A673 (cell line): Measurements from ENCODE around the gene ORMDL2.
A peak's percentile ranks its signal among the peaks of the same experiment; 100 is the strongest.

ENCODE experiments used
- EZH2 ChIP-seq: fragments of 200-600 bp; sonication (generic); IDR thresholded peaks from 2 replicates; pipeline ENCODE4 v1.6.1; 2017; ENCODE audit warnings: borderline replicate concordance, low read depth, mild to moderate bottlenecking, mixed read lengths, antibody characterized with exemption, low read length; ENCODE audit not compliant: poor library complexity, severe bottlenecking
- TF ChIP-seq, protein P1 (sequence below): fragments of 300-800, 200-600 bp; sonication (generic); conservative IDR thresholded peaks from 2 replicates; pipeline ENCODE4 v1.5.1; 2017; ENCODE audit warnings: low read depth, mild to moderate bottlenecking, antibody characterized with exemption, low read length, moderate library complexity, mixed read lengths

GRCh38 chr12:55820679-55821078, 2.8 kb downstream of the ORMDL2 start:
- TF ChIP-seq, protein P1, sequence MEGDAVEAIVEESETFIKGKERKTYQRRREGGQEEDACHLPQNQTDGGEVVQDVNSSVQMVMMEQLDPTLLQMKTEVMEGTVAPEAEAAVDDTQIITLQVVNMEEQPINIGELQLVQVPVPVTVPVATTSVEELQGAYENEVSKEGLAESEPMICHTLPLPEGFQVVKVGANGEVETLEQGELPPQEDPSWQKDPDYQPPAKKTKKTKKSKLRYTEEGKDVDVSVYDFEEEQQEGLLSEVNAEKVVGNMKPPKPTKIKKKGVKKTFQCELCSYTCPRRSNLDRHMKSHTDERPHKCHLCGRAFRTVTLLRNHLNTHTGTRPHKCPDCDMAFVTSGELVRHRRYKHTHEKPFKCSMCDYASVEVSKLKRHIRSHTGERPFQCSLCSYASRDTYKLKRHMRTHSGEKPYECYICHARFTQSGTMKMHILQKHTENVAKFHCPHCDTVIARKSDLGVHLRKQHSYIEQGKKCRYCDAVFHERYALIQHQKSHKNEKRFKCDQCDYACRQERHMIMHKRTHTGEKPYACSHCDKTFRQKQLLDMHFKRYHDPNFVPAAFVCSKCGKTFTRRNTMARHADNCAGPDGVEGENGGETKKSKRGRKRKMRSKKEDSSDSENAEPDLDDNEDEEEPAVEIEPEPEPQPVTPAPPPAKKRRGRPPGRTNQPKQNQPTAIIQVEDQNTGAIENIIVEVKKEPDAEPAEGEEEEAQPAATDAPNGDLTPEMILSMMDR: peak; percentile 39
- TF ChIP-seq EZH2: no peak
